ENCODE results near the gene GABRA5.

GABRA5 gene

GRCh38 chr15:26934848-26935247, 68.0 kb downstream of the GABRA5 start:
- ChIA-PET POLR2A (no interaction called here), CTCF (interaction anchor here (1.4 kb wide), 1 partner anchor 16 kb away, joined by 3 read pairs; no protein-coding TSS in a partner anchor)
- no peak for DNase-seq (ENCODE audit: extremely low spot score)
- no peak for TF ChIP-seq CTCF (IDR thresholded peaks at IDR 0.05; ENCODE audit: control extremely low read depth, extremely low read depth, low read depth, missing control alignments)

- TF ChIP-seq CTCF (IDR thresholded peaks at IDR 0.05; ENCODE audit: control extremely low read depth, extremely low read depth, low read depth, missing control alignments), result no peak
- DNase-seq (ENCODE audit: extremely low spot score), result no peak
- ChIA-PET CTCF (interaction anchor here (1.4 kb wide), 1 partner anchor 15 kb away, joined by 3 read pairs; no protein-coding TSS in a partner anchor), POLR2A (no interaction called here)
Observed at GRCh38 chr15:26935322-26935721, 68.5 kb downstream of the GABRA5 start.

- ChIA-PET POLR2A (no interaction called here), CTCF (no interaction called here)
- no peak for TF ChIP-seq CTCF (IDR thresholded peaks at IDR 0.05; ENCODE audit: control extremely low read depth, extremely low read depth, low read depth, missing control alignments)
- no peak for DNase-seq (ENCODE audit: extremely low spot score)
Observed at GRCh38 chr15:26936502-26936901, 69.6 kb downstream of the GABRA5 start.

GRCh38 chr15:26937134-26937533, 70.3 kb downstream of the GABRA5 start:
- CTCF ChIA-PET, result no interaction called here
- POLR2A ChIA-PET, result no interaction called here

GRCh38 chr15:26939398-26939797, 72.5 kb downstream of the GABRA5 start:
- ChIA-PET CTCF (no interaction called here), POLR2A (no interaction called here)
- no peak for TF ChIP-seq CTCF (IDR thresholded peaks at IDR 0.05; ENCODE audit: control extremely low read depth, extremely low read depth, low read depth, missing control alignments)
- no peak for DNase-seq (ENCODE audit: extremely low spot score)

More at GRCh38 chr15:26937134-26937533, 70.3 kb downstream of the GABRA5 start:
- DNase-seq (ENCODE audit: extremely low spot score), result no peak
- no peak for TF ChIP-seq CTCF (IDR thresholded peaks at IDR 0.05; ENCODE audit: control extremely low read depth, extremely low read depth, low read depth, missing control alignments)

- CTCF ChIA-PET, result no interaction called here
- POLR2A ChIA-PET, result no interaction called here
- TF ChIP-seq CTCF (IDR thresholded peaks at IDR 0.05; ENCODE audit: control extremely low read depth, extremely low read depth, low read depth, missing control alignments), result no peak
- no peak for DNase-seq (ENCODE audit: extremely low spot score)
Observed at GRCh38 chr15:26941489-26941888, 74.6 kb downstream of the GABRA5 start.

- ChIA-PET CTCF (no interaction called here), POLR2A (no interaction called here)
- TF ChIP-seq CTCF (IDR thresholded peaks at IDR 0.05; ENCODE audit: control extremely low read depth, extremely low read depth, low read depth, missing control alignments), result no peak
- DNase-seq (ENCODE audit: extremely low spot score), result no peak
Observed at GRCh38 chr15:26943866-26944265, 77.0 kb downstream of the GABRA5 start.

Measured in GM10248 (cell line).